HepG2 (cell line): Measurements from ENCODE around the gene CHADL. TPM values are rescaled to one million over a fixed set of nuclear protein-coding genes. Genes with fewer than 3 reads are reported as not detected.

Experiments used
- E2F2 ChIP-seq: sonication (generic); formaldehyde crosslinking; IDR thresholded peaks from 2 replicates; pipeline ENCODE4 v1.4.0; 2020; ENCODE audit warnings: missing genetic modification reagents, borderline replicate concordance
- HDAC1 ChIP-seq: sonication (generic); formaldehyde crosslinking; IDR thresholded peaks from 2 replicates; pipeline ENCODE4 v1.5.1; 2020; ENCODE audit warnings: mild to moderate bottlenecking, missing genetic modification reagents
- HNF1B ChIP-seq: sonication (generic); formaldehyde crosslinking; IDR thresholded peaks from 2 replicates; pipeline ENCODE4 v1.5.1; 2020; ENCODE audit warnings: mild to moderate bottlenecking, moderate library complexity, missing genetic modification reagents
- HNRNPL ChIP-seq: fragments of 200-400 bp; formaldehyde crosslinking; IDR thresholded peaks from 2 replicates; pipeline ENCODE4 v1.6.1; 2017; ENCODE audit warnings: mild to moderate bottlenecking, low read depth, low read length
- MZF1 ChIP-seq: sonication (generic); formaldehyde crosslinking; IDR thresholded peaks from 2 replicates; pipeline ENCODE4 v1.8.1; 2023; ENCODE audit warnings: mild to moderate bottlenecking, missing genetic modification reagents, borderline replicate concordance
- NFAT5 ChIP-seq: sonication (generic); formaldehyde crosslinking; IDR thresholded peaks from 2 replicates; pipeline ENCODE4 v1.4.0; 2020; ENCODE audit warnings: missing genetic modification reagents
- POLR2AphosphoS5 ChIP-seq: IDR thresholded peaks from 2 replicates; pipeline ENCODE4 v1.6.1; 2012; ENCODE audit warnings: low read depth, low read length
- PRMT3 ChIP-seq: sonication (generic); formaldehyde crosslinking; IDR thresholded peaks from 2 replicates; pipeline ENCODE4 v1.8.1; 2022; ENCODE audit warnings: low read depth, mild to moderate bottlenecking, moderate library complexity, missing genetic modification reagents, borderline replicate concordance
- RBAK ChIP-seq: sonication (generic); formaldehyde crosslinking; IDR thresholded peaks from 2 replicates; pipeline ENCODE4 v1.5.1; 2020; ENCODE audit warnings: mild to moderate bottlenecking, missing genetic modification reagents
- RORA ChIP-seq: sonication (generic); formaldehyde crosslinking; IDR thresholded peaks from 2 replicates; pipeline ENCODE4 v1.5.0; 2020; ENCODE audit warnings: mild to moderate bottlenecking, missing genetic modification reagents, moderate library complexity
- SALL2 ChIP-seq: sonication (generic); formaldehyde crosslinking; IDR thresholded peaks from 2 replicates; pipeline ENCODE4 v1.8.1; 2023; ENCODE audit warnings: mild to moderate bottlenecking, missing genetic modification reagents, inconsistent platforms
- SMARCC2 ChIP-seq: fragments of 450-650 bp; IDR thresholded peaks from 2 replicates; pipeline ENCODE4 v1.6.1; 2017; ENCODE audit warnings: antibody characterized with exemption, mild to moderate bottlenecking
- TRIM22 ChIP-seq: fragments of 450-650 bp; IDR thresholded peaks from 2 replicates; pipeline ENCODE4 v1.6.1; 2017
- ZBTB34 ChIP-seq: sonication (generic); formaldehyde crosslinking; IDR thresholded peaks from 2 replicates; pipeline ENCODE4 v1.8.0; 2022; ENCODE audit warnings: mild to moderate bottlenecking, missing genetic modification reagents
- ZNF207 ChIP-seq: fragments of 450-650 bp; IDR thresholded peaks from 2 replicates; pipeline ENCODE4 v1.6.1; 2016; ENCODE audit warnings: antibody characterized with exemption, borderline replicate concordance
- ZNF350 ChIP-seq: sonication (generic); formaldehyde crosslinking; IDR thresholded peaks from 2 replicates; pipeline ENCODE4 v1.4.0; 2020; ENCODE audit warnings: mild to moderate bottlenecking, low read depth, missing genetic modification reagents, borderline replicate concordance
- ZNF441 ChIP-seq: sonication (generic); formaldehyde crosslinking; IDR thresholded peaks from 2 replicates; pipeline ENCODE4 v1.7.0; 2021; ENCODE audit warnings: missing genetic modification reagents, borderline replicate concordance
- ZNF878 ChIP-seq: sonication (generic); formaldehyde crosslinking; IDR thresholded peaks from 2 replicates; pipeline ENCODE4 v1.8.1; 2023; ENCODE audit warnings: mild to moderate bottlenecking, missing genetic modification reagents, moderate library complexity
- polyA plus RNA-seq, 8 experiments: library from polyadenylated mRNA; depleted of rRNA in 3 of 8; stranded (reverse) in 7 of 8; unstranded in 1 of 8; fragments of >200 nt; fragmentation: Illumina TruSeq in 4 of 8; extraction: Trizol in 4 of 8; gene quantifications; 2 replicates each; pipeline versions ENCODE4 v1.2.1 to v1.2.3, GENCODE V29; 2011 to 2016; ENCODE audit warnings: low read depth in 4 of 8, missing spikeins in 1 of 8, mixed read lengths in 1 of 8; ENCODE audit not compliant: insufficient read depth in 1 of 8
- total RNA-seq, 5 experiments: library from RNA; depleted of rRNA; stranded (reverse); fragments of >200 nt; fragmentation: Illumina TruSeq; extraction: Trizol; gene quantifications; 2 replicates each; pipeline ENCODE4 v1.2.3, GENCODE V29; 2016; ENCODE audit warnings: low read depth in 1 of 5

CHADL gene
- total and polyA plus RNA-seq, 2 of the 13 experiments (the other 11 are each of a cell fraction or from before 2014, with no cell fraction given), result 2.8 to 8.1 TPM

GRCh38 chr22:41234815-41235695 lies 5.7 kb downstream of the CHADL start (continued):
- TF ChIP-seq NFAT5 (CRISPR knock-in tag), result no peak
- TF ChIP-seq E2F2 (CRISPR knock-in tag), result no peak
- TF ChIP-seq ZNF441 (CRISPR knock-in tag), result no peak
- no peak for TF ChIP-seq PRMT3 (CRISPR knock-in tag)
- TF ChIP-seq HNF1B (CRISPR knock-in tag), result peak; percentile 76
- TF ChIP-seq ZNF207, result no peak
- TF ChIP-seq ZNF878 (CRISPR knock-in tag), result no peak
- peak; percentile 98 for TF ChIP-seq HNRNPL
- TF ChIP-seq SALL2, result peak; percentile 65
- TF ChIP-seq SMARCC2, result no peak
- no peak for TF ChIP-seq RORA (CRISPR knock-in tag)
- TF ChIP-seq HDAC1 (CRISPR knock-in tag), result peak; percentile 60; the same call in 1 of the 2 replicates
- TF ChIP-seq TRIM22, result no peak
- TF ChIP-seq ZBTB34 (CRISPR knock-in tag), result no peak
- no peak for TF ChIP-seq RBAK (CRISPR knock-in tag)
- no peak for TF ChIP-seq MZF1 (CRISPR knock-in tag)
- TF ChIP-seq ZNF350 (CRISPR knock-in tag), result no peak; the same call in 1 of the 2 replicates
- no peak for TF ChIP-seq POLR2AphosphoS5
